ENCODE data around the gene TCTN3.
A peak's percentile ranks its signal among the peaks of the same experiment; 100 is the strongest.

Gene TCTN3

GRCh38 chr10:95706990-95707389 lies 13.3 kb upstream of the TCTN3 start:
- no peak overlapping the region for H3K4me3 ChIP-seq (ENCODE audit: control insufficient read depth, low read depth, low read length)
- DNase-seq (ENCODE audit: low read depth): no peak
- no peak for TF ChIP-seq CTCF (conservative IDR thresholded peaks at IDR 0.05; ENCODE audit: control insufficient read depth, insufficient read depth, low read depth, low read length)

- no peak for DNase-seq (ENCODE audit: low read depth)
- no peak for TF ChIP-seq CTCF (conservative IDR thresholded peaks at IDR 0.05; ENCODE audit: control insufficient read depth, insufficient read depth, low read depth, low read length)
- no peak overlapping the region for H3K4me3 ChIP-seq (ENCODE audit: control insufficient read depth, low read depth, low read length)
These were observed 12.8 kb upstream of the TCTN3 start for GRCh38 chr10:95706573-95706972.

- no peak for TF ChIP-seq CTCF (conservative IDR thresholded peaks at IDR 0.05; ENCODE audit: control insufficient read depth, insufficient read depth, low read depth, low read length)
- H3K4me3 ChIP-seq (ENCODE audit: control insufficient read depth, low read depth, low read length): no peak overlapping the region
These were observed 4.7 kb upstream of the TCTN3 start for GRCh38 chr10:95698415-95698814.

GRCh38 chr10:95697429-95697828 lies 3.7 kb upstream of the TCTN3 start:
- DNase-seq (ENCODE audit: low read depth): no peak
- TF ChIP-seq CTCF (conservative IDR thresholded peaks at IDR 0.05; ENCODE audit: control insufficient read depth, insufficient read depth, low read depth, low read length): no peak
- H3K4me3 ChIP-seq (ENCODE audit: control insufficient read depth, low read depth, low read length): no peak overlapping the region

More at GRCh38 chr10:95698415-95698814, 4.7 kb upstream of the TCTN3 start:
- DNase-seq (ENCODE audit: low read depth): no peak

GRCh38 chr10:95694665-95695064 lies 938 bp upstream of the TCTN3 start:
- no peak for DNase-seq (ENCODE audit: low read depth)
- H3K4me3 ChIP-seq (ENCODE audit: control insufficient read depth, low read depth, low read length): no peak overlapping the region
- no peak for TF ChIP-seq CTCF (conservative IDR thresholded peaks at IDR 0.05; ENCODE audit: control insufficient read depth, insufficient read depth, low read depth, low read length)

- H3K4me3 ChIP-seq (ENCODE audit: control insufficient read depth, low read depth, low read length): peak overlapping the region; percentile 96
- TF ChIP-seq CTCF (conservative IDR thresholded peaks at IDR 0.05; ENCODE audit: control insufficient read depth, insufficient read depth, low read depth, low read length): no peak
- peak; percentile 1 for DNase-seq (ENCODE audit: low read depth)
These were observed 558 bp downstream of the TCTN3 start for GRCh38 chr10:95693071-95693667.

GRCh38 chr10:95691281-95691680 lies 2.4 kb downstream of the TCTN3 start:
- no peak overlapping the region for H3K4me3 ChIP-seq (ENCODE audit: control insufficient read depth, low read depth, low read length)
- DNase-seq (ENCODE audit: low read depth): no peak
- TF ChIP-seq CTCF (conservative IDR thresholded peaks at IDR 0.05; ENCODE audit: control insufficient read depth, insufficient read depth, low read depth, low read length): no peak

All from fibroblast of mammary gland (primary cell).